HEK293 (cell line): ENCODE results near the gene ZDHHC8.

Experiments
- CTCF ChIA-PET: fragments of 350-600 bp; formaldehyde crosslinking; extraction: SDS; loops from one replicate; lab custom pipeline; 2021; ENCODE audit warnings: antibody characterized with exemption; lab: Yijun Ruan, JAX
- POLR2A ChIA-PET: fragments of 300-600 bp; formaldehyde crosslinking; extraction: SDS; loops from one replicate; lab custom pipeline; 2020; ENCODE audit warnings: antibody characterized with exemption, inconsistent platforms; lab: Yijun Ruan, JAX
- H3K27ac ChIP-seq: fragments of 200-500 bp; sonication (Bioruptor generic); 2 replicates; pipeline ENCODE4 v1.5.1; 2014; ENCODE audit warnings: low read depth, low read length, control low read depth, inconsistent platforms; ENCODE audit errors: extremely low read depth
- H3K36me3 ChIP-seq, 2 experiments: fragments of 200-500 bp in 1 of 2; sonication (Bioruptor generic) in 1 of 2; 1 replicate in 1 of 2; 2 replicates in 1 of 2; pipeline ENCODE4 v1.5.1; 2014 to 2017; ENCODE audit warnings: inconsistent platforms in 2 of 2, low read length in 2 of 2; ENCODE audit not compliant: control insufficient read depth in 2 of 2, insufficient read depth in 1 of 2
- H3K4me1 ChIP-seq: fragments of 200-500 bp; sonication (Bioruptor generic); 2 replicates; pipeline ENCODE4 v1.5.1; 2014; ENCODE audit warnings: mild to moderate bottlenecking, low read length, inconsistent platforms; ENCODE audit not compliant: control insufficient read depth, insufficient read depth
- H3K4me3 ChIP-seq: 2 replicates; pipeline ENCODE4 v1.5.1; 2011; ENCODE audit warnings: low read depth, mild to moderate bottlenecking, control low read depth, low read length, moderate library complexity
- H3K9me3 ChIP-seq: fragments of 200-500 bp; sonication (Bioruptor generic); 2 replicates; pipeline ENCODE4 v1.5.1; 2014; ENCODE audit warnings: low read depth, low read length, inconsistent platforms; ENCODE audit not compliant: control insufficient read depth, insufficient read depth
- AEBP2 ChIP-seq: fragments of 450-650 bp; formaldehyde crosslinking; IDR thresholded peaks from 2 replicates; pipeline ENCODE4 v1.5.1; 2016; ENCODE audit warnings: missing biosample characterization, missing genetic modification characterization, borderline replicate concordance
- HIC1 ChIP-seq: fragments of 450-650 bp; formaldehyde crosslinking; IDR thresholded peaks from 2 replicates; pipeline ENCODE4 v1.5.1; 2016; ENCODE audit warnings: missing biosample characterization, missing genetic modification characterization
- PRDM6 ChIP-seq: fragments of 450-650 bp; formaldehyde crosslinking; IDR thresholded peaks from 2 replicates; pipeline ENCODE4 v1.5.1; 2017; ENCODE audit warnings: missing biosample characterization, missing genetic modification characterization
- SCRT1 ChIP-seq: fragments of 450-650 bp; formaldehyde crosslinking; IDR thresholded peaks from 2 replicates; pipeline ENCODE4 v1.5.1; 2016; ENCODE audit warnings: missing biosample characterization, missing genetic modification characterization, borderline replicate concordance
- ZNF114 ChIP-seq: fragments of 450-650 bp; formaldehyde crosslinking; IDR thresholded peaks from 2 replicates; pipeline ENCODE4 v1.5.0; 2017; ENCODE audit warnings: missing biosample characterization, missing genetic modification characterization
- ZNF146 ChIP-seq: fragments of 450-650 bp; formaldehyde crosslinking; IDR thresholded peaks from 2 replicates; pipeline ENCODE4 v1.5.1; 2016; ENCODE audit warnings: missing biosample characterization, missing genetic modification characterization
- ZNF175 ChIP-seq: fragments of 450-650 bp; formaldehyde crosslinking; IDR thresholded peaks from 2 replicates; pipeline ENCODE4 v1.5.1; 2016; ENCODE audit warnings: missing biosample characterization, missing genetic modification characterization
- ZNF202 ChIP-seq: fragments of 450-650 bp; formaldehyde crosslinking; IDR thresholded peaks from 2 replicates; pipeline ENCODE4 v1.5.1; 2016; ENCODE audit warnings: missing biosample characterization, missing genetic modification characterization, borderline replicate concordance
- ZNF274 ChIP-seq, 2 experiments: fragments of 200-500 bp in 1 of 2; fragments of 450-650 bp in 1 of 2; sonication (Bioruptor generic) in 1 of 2; formaldehyde crosslinking in 1 of 2; IDR thresholded peaks; 2 replicates each; pipeline versions ENCODE4 v1.5.1 to v1.6.1; 2014 to 2016; ENCODE audit warnings: borderline replicate concordance in 1 of 2, inconsistent platforms in 1 of 2, low read length in 1 of 2, missing biosample characterization in 1 of 2, missing genetic modification characterization in 1 of 2
- ZNF391 ChIP-seq: fragments of 450-650 bp; formaldehyde crosslinking; IDR thresholded peaks from 2 replicates; pipeline ENCODE4 v1.5.1; 2016; ENCODE audit warnings: low read depth, missing biosample characterization, missing genetic modification characterization, borderline replicate concordance
- ZNF394 ChIP-seq: fragments of 450-650 bp; formaldehyde crosslinking; IDR thresholded peaks from 2 replicates; pipeline ENCODE4 v1.5.1; 2016; ENCODE audit warnings: missing biosample characterization, missing genetic modification characterization, mild to moderate bottlenecking, moderate library complexity, borderline replicate concordance
- ZNF423 ChIP-seq: fragments of 450-650 bp; formaldehyde crosslinking; IDR thresholded peaks from 2 replicates; pipeline ENCODE4 v1.5.1; 2016; ENCODE audit warnings: missing biosample characterization, missing genetic modification characterization
- ZNF510 ChIP-seq: fragments of 450-650 bp; formaldehyde crosslinking; IDR thresholded peaks from 2 replicates; pipeline ENCODE4 v1.5.1; 2018; ENCODE audit warnings: mild to moderate bottlenecking, missing genetic modification characterization, missing biosample characterization; ENCODE audit not compliant: insufficient replicate concordance
- ZNF529 ChIP-seq: fragments of 450-650 bp; formaldehyde crosslinking; IDR thresholded peaks from 2 replicates; pipeline ENCODE4 v1.5.1; 2017; ENCODE audit warnings: missing genetic modification characterization, missing biosample characterization; ENCODE audit not compliant: insufficient replicate concordance
- ZNF654 ChIP-seq: fragments of 450-650 bp; formaldehyde crosslinking; IDR thresholded peaks from 2 replicates; pipeline ENCODE4 v1.5.1; 2016; ENCODE audit warnings: low read depth, missing biosample characterization, missing genetic modification characterization
- ZNF76 ChIP-seq: fragments of 450-650 bp; formaldehyde crosslinking; IDR thresholded peaks from 2 replicates; pipeline ENCODE4; 2016; ENCODE audit warnings: low read depth, missing biosample characterization, missing genetic modification characterization, borderline replicate concordance
- ZNF768 ChIP-seq: fragments of 450-650 bp; formaldehyde crosslinking; IDR thresholded peaks from 2 replicates; pipeline ENCODE4 v1.5.1; 2018; ENCODE audit warnings: missing biosample characterization, mild to moderate bottlenecking, missing genetic modification characterization
- ZNF843 ChIP-seq: fragments of 450-650 bp; formaldehyde crosslinking; IDR thresholded peaks from 2 replicates; pipeline ENCODE4 v1.5.1; 2016; ENCODE audit warnings: missing biosample characterization, missing genetic modification characterization

The ZDHHC8 gene

GRCh38 chr22:20178915-20179227, 47.3 kb downstream of the ZDHHC8 start (continued):
- TF ChIP-seq ZNF76 (tag by site-specific recombination) (no peak), ZNF391 (tag by site-specific recombination) (no peak), ZNF768 (no peak)

DNA sequence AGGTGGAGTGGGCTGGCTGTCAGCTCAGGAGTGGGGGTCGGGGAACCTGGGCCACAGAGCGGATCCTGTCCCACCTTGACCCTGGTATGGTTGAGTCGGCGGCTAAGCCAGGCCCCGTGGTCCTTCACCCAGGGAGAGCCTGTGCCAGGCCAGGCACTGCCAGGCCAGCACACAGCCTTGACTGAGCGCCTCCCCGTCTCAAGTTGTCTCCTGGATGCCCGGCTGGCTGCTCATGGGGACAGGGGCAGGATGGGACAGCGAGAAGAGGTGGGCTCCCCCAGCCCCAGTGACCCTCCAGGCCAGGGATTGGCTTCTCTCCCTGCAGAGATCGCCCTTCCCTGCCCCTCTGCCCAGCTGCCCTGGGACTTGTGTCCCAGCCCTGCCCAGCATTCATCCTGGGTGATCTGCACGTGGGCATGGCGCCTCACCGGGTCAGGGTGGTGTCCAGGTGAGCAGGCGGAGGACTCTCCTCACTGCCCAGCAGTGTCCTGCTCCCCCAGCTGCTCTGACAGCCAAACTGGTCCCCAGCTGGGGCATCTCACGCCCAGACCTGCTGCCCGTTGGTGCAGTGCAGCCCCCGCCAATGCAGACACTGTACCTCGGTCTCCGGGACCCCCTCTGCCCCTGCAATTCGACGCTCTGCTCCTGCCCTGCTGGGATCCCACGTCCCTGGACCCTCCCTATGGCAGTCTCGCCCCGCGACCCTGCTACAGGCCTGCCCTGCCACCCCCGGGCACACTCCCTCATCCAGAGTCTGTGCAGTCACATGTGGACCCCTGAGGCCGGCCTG, 48.0 kb downstream of the ZDHHC8 start:
- POLR2A ChIA-PET = no interaction called here
- TF ChIP-seq ZNF175 (tag by site-specific recombination) (no peak), HIC1 (tag by site-specific recombination) (0 out of 2 replicates have a peak, but pooled peaks have one; percentile 16)
- TF ChIP-seq, all 188 proteins: peak for 1
- CTCF ChIA-PET = no interaction called here

DNA sequence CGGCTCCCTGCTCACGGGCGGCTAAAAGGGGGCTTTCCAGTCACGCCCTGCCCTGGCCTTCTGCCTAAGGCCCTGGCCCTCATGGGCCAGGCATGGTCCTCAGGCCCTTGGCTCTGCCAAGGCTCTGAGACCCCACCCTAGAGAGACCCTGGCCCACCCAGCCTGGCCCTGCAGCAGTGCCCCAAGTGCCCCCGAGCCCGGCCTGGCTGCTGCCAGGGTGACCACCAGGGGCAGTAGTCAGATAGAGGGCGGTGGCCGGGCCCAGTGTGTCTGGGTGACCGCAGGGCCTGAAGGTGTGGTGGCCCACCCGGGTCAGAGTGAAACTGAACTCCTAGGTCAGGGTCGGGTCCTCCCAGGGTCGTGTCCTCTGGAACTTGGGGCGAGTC, 48.6 kb downstream of the ZDHHC8 start:
- no peaks in the 10 kb centered on the region for H3K4me1 ChIP-seq
- TF ChIP-seq ZNF202 (tag by site-specific recombination) (no peak), ZNF423 (tag by site-specific recombination) (no peak)
- H3K36me3 ChIP-seq = no peaks in the 10 kb centered on the region
- H3K9me3 ChIP-seq = no peaks in the 10 kb centered on the region
- ChIA-PET POLR2A (no interaction called here), CTCF (interaction anchor here (0.7 to 1.0 kb wide), 3 partner anchors 13 to 112 kb away, joined by 3 to 4 read pairs (median 4); no protein-coding TSS in a partner anchor)
- H3K27ac ChIP-seq = no peak overlapping the region
- no peak overlapping the region for H3K4me3 ChIP-seq

More for the DNA sequence above, 48.0 kb downstream of the ZDHHC8 start:
- no peaks in the 10 kb centered on the region for H3K36me3 ChIP-seq
- H3K4me3 ChIP-seq = no peak overlapping the region
- H3K9me3 ChIP-seq = no peaks in the 10 kb centered on the region
- no peaks in the 10 kb centered on the region for H3K4me1 ChIP-seq
- H3K27ac ChIP-seq = no peak overlapping the region

DNA sequence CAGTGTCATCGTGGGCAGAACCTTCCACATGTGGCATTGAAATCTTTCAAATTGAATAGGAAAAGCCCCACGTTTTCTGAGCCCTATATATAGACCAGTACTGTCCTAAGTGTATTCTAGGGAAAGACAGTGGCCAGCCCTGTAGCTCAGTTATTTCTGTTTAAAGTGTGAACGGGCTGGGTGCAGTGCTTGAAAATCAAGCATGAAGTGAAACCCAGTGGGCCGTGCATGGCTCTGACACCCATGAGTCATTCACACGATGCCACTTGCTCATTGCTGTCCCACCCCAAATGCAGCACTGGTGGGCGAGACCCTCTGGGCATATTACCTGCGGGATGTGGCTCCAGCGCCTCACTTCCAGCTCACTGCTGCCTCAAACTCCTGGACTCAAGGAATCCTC, 49.0 kb downstream of the ZDHHC8 start:
- H3K4me3 ChIP-seq = no peak overlapping the region
- no peaks in the 10 kb centered on the region for H3K36me3 ChIP-seq
- POLR2A ChIA-PET = interaction anchor here (0.6 kb wide), 1 partner anchor 8 kb away, joined by 3 read pairs; no protein-coding TSS in a partner anchor
- no peak overlapping the region for H3K27ac ChIP-seq
- TF ChIP-seq ZNF146 (tag by site-specific recombination) = no peak
- no peak for TF ChIP-seq ZNF394 (tag by site-specific recombination)
- TF ChIP-seq ZNF843 (tag by site-specific recombination) = no peak
- no peak for TF ChIP-seq ZNF274 (IDR thresholded peaks at IDR 0.05; ENCODE audit: low read length)
- TF ChIP-seq ZNF274 (tag by site-specific recombination; IDR thresholded peaks at IDR 0.05; ENCODE audit: borderline replicate concordance) = no peak
- no peak for TF ChIP-seq ZNF114
- no peak for TF ChIP-seq AEBP2 (tag by site-specific recombination)
- no peak for TF ChIP-seq SCRT1 (tag by site-specific recombination)
- no peak for TF ChIP-seq ZNF510
- no peak for TF ChIP-seq PRDM6
- no peak for TF ChIP-seq ZNF529 (tag by site-specific recombination)
- no peak for TF ChIP-seq ZNF654 (tag by site-specific recombination)
- H3K9me3 ChIP-seq = no peaks in the 10 kb centered on the region
- no peaks in the 10 kb centered on the region for H3K4me1 ChIP-seq
- CTCF ChIA-PET = interaction anchor here (0.6 to 1.0 kb wide), 4 partner anchors 12 to 228 kb away, joined by 3 to 4 read pairs (median 4); no protein-coding TSS in a partner anchor
